A549 (cell line): ENCODE data around the gene C8A.

Source experiments
- EP300 ChIP-seq, 2 experiments: fragments of >200 bp; sonication (Bioruptor Twin); formaldehyde crosslinking; IDR thresholded peaks; 2 replicates in 1 of 2; 3 replicates in 1 of 2; pipeline ENCODE4 v1.6.1; 2016 to 2017
- JUNB ChIP-seq: fragments of >200 bp; sonication (Bioruptor Twin); formaldehyde crosslinking; IDR thresholded peaks from 2 replicates; pipeline ENCODE4 v1.6.1; 2016
- NFE2L2 ChIP-seq: fragments of 150-350 bp; conservative IDR thresholded peaks from 2 replicates; pipeline ENCODE4 v1.6.1; 2014; ENCODE audit warnings: low read length
- RFX5 ChIP-seq: fragments of 450-650 bp; IDR thresholded peaks from 2 replicates; pipeline ENCODE4 v1.7.1; 2014; ENCODE audit warnings: antibody characterized with exemption, mild to moderate bottlenecking, moderate library complexity
- RNF2 ChIP-seq: fragments of 200-600 bp; sonication (generic); IDR thresholded peaks from 2 replicates; pipeline ENCODE4 v1.6.1; 2016; ENCODE audit warnings: low read depth, mild to moderate bottlenecking, antibody characterized with exemption, moderate library complexity, borderline replicate concordance
- TF ChIP-seq, protein P1 (sequence below): IDR thresholded peaks from 2 replicates; pipeline ENCODE4 v1.6.1; 2012; ENCODE audit warnings: low read depth, borderline replicate concordance

GRCh38 chr1:56965916-56966697, 111.5 kb downstream of the C8A start, which contains the start of gene C8B:
- TF ChIP-seq RNF2: no peak
- no peak for TF ChIP-seq EP300 (IDR thresholded peaks at IDR 0.05)
- no peak for TF ChIP-seq NFE2L2
- TF ChIP-seq, protein P1, sequence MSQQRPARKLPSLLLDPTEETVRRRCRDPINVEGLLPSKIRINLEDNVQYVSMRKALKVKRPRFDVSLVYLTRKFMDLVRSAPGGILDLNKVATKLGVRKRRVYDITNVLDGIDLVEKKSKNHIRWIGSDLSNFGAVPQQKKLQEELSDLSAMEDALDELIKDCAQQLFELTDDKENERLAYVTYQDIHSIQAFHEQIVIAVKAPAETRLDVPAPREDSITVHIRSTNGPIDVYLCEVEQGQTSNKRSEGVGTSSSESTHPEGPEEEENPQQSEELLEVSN: no peak
- TF ChIP-seq JUNB: no peak
- no peak for TF ChIP-seq RFX5
